Panc1 (cell line): ENCODE measurements around the gene ZNF469.

Source experiments
- POLR2AphosphoS5 ChIP-seq: IDR thresholded peaks from 2 replicates; pipeline ENCODE4 v1.6.1; 2012; ENCODE audit warnings: mild to moderate bottlenecking, low read depth, low read length, moderate library complexity
- REST ChIP-seq, 2 experiments: IDR thresholded peaks; 2 replicates each; pipeline ENCODE4 v1.6.1; 2011 to 2012; ENCODE audit warnings: low read depth in 2 of 2, control low read depth in 1 of 2, low read length in 1 of 2, mild to moderate bottlenecking in 1 of 2, moderate library complexity in 1 of 2; ENCODE audit not compliant: insufficient read depth in 1 of 2

GRCh38 chr16:88407042-88407420 lies 24.3 kb downstream of the ZNF469 start:
- no peak for TF ChIP-seq REST (IDR thresholded peaks at IDR 0.05; ENCODE audit: insufficient read depth in 1 of 2, low read depth in 2 of 2, low read length in 1 of 2)
- no peak for TF ChIP-seq POLR2AphosphoS5
